HepG2 (cell line): ENCODE results near the gene ZNF865. TPM values are rescaled to one million over a fixed set of nuclear protein-coding genes. Genes with fewer than 3 reads are reported as not detected.

Experiments used
- CEBPB ChIP-seq: IDR thresholded peaks from 2 replicates; pipeline ENCODE4 v1.6.1; 2011; ENCODE audit warnings: low read depth, low read length, improper control_type of control experiment, borderline replicate concordance
- EEA1 ChIP-seq: sonication (generic); formaldehyde crosslinking; IDR thresholded peaks from 2 replicates; pipeline ENCODE4 v1.5.1; 2020; ENCODE audit warnings: mild to moderate bottlenecking, missing genetic modification reagents, borderline replicate concordance
- ESRRA ChIP-seq: sonication (generic); formaldehyde crosslinking; IDR thresholded peaks from 2 replicates; pipeline ENCODE4 v1.5.1; 2020; ENCODE audit warnings: mild to moderate bottlenecking, low read depth, missing genetic modification reagents
- HDAC1 ChIP-seq: sonication (generic); formaldehyde crosslinking; IDR thresholded peaks from 2 replicates; pipeline ENCODE4 v1.5.1; 2020; ENCODE audit warnings: mild to moderate bottlenecking, missing genetic modification reagents
- ISL2 ChIP-seq: sonication (generic); formaldehyde crosslinking; IDR thresholded peaks from 2 replicates; pipeline ENCODE4 v1.5.0; 2020; ENCODE audit warnings: missing genetic modification reagents
- KDM3A ChIP-seq: IDR thresholded peaks from 2 replicates; pipeline ENCODE4 v1.6.1; 2018; ENCODE audit warnings: low read depth, missing compliant biosample characterization
- MXD4 ChIP-seq: IDR thresholded peaks from 2 replicates; pipeline ENCODE4 v1.6.1; 2016; ENCODE audit warnings: mild to moderate bottlenecking, missing biosample characterization, missing genetic modification reagents
- NCOA2 ChIP-seq: sonication (generic); formaldehyde crosslinking; IDR thresholded peaks from 2 replicates; pipeline ENCODE4 v1.8.0; 2022; ENCODE audit warnings: inconsistent platforms
- PITX1 ChIP-seq: sonication (generic); formaldehyde crosslinking; IDR thresholded peaks from 2 replicates; pipeline ENCODE4 v1.5.1; 2020; ENCODE audit warnings: mild to moderate bottlenecking, missing genetic modification reagents
- PRPF4 ChIP-seq: fragments of 200-400 bp; formaldehyde crosslinking; IDR thresholded peaks from 2 replicates; pipeline ENCODE4 v1.6.1; 2016; ENCODE audit warnings: low read length, low read depth; ENCODE audit not compliant: poor library complexity, severe bottlenecking
- ZNF619 ChIP-seq: sonication (generic); formaldehyde crosslinking; IDR thresholded peaks from 2 replicates; pipeline ENCODE4 v1.4.0; 2020; ENCODE audit warnings: mild to moderate bottlenecking, missing genetic modification reagents
- ZNF639 ChIP-seq: conservative IDR thresholded peaks from 2 replicates; pipeline ENCODE4 v1.6.1; 2018; ENCODE audit warnings: missing genetic modification reagents
- ZNF646 ChIP-seq: sonication (generic); formaldehyde crosslinking; IDR thresholded peaks from 2 replicates; pipeline ENCODE4 v1.9.0; 2021; ENCODE audit warnings: mild to moderate bottlenecking, missing genetic modification reagents
- ZNF850 ChIP-seq: sonication (generic); formaldehyde crosslinking; conservative IDR thresholded peaks from 2 replicates; pipeline ENCODE4 v1.9.0; 2021; ENCODE audit warnings: mild to moderate bottlenecking, missing genetic modification reagents
- polyA plus RNA-seq, 8 experiments: library from polyadenylated mRNA; depleted of rRNA in 3 of 8; stranded (reverse) in 7 of 8; unstranded in 1 of 8; fragments of >200 nt; fragmentation: Illumina TruSeq in 4 of 8; extraction: Trizol in 4 of 8; gene quantifications; 2 replicates each; pipeline versions ENCODE4 v1.2.1 to v1.2.3, GENCODE V29; 2011 to 2016; ENCODE audit warnings: low read depth in 4 of 8, missing spikeins in 1 of 8, mixed read lengths in 1 of 8; ENCODE audit not compliant: insufficient read depth in 1 of 8
- total RNA-seq, 5 experiments: library from RNA; depleted of rRNA; stranded (reverse); fragments of >200 nt; fragmentation: Illumina TruSeq; extraction: Trizol; gene quantifications; 2 replicates each; pipeline ENCODE4 v1.2.3, GENCODE V29; 2016; ENCODE audit warnings: low read depth in 1 of 5
- TF ChIP-seq, protein P1 (sequence below): IDR thresholded peaks from 2 replicates; pipeline ENCODE4 v1.6.1; 2016; ENCODE audit warnings: missing compliant biosample characterization, missing genetic modification reagents, borderline replicate concordance
- TF ChIP-seq, protein P2 (sequence below): sonication (generic); formaldehyde crosslinking; IDR thresholded peaks from 2 replicates; pipeline ENCODE4 v1.5.1; 2020; ENCODE audit warnings: missing genetic modification reagents, mild to moderate bottlenecking, borderline replicate concordance

ZNF865 gene
- total and polyA plus RNA-seq, 2 of the 13 experiments (the other 11 are each of a cell fraction or from before 2014, with no cell fraction given): 0.93 to 1.0 TPM

DNA sequence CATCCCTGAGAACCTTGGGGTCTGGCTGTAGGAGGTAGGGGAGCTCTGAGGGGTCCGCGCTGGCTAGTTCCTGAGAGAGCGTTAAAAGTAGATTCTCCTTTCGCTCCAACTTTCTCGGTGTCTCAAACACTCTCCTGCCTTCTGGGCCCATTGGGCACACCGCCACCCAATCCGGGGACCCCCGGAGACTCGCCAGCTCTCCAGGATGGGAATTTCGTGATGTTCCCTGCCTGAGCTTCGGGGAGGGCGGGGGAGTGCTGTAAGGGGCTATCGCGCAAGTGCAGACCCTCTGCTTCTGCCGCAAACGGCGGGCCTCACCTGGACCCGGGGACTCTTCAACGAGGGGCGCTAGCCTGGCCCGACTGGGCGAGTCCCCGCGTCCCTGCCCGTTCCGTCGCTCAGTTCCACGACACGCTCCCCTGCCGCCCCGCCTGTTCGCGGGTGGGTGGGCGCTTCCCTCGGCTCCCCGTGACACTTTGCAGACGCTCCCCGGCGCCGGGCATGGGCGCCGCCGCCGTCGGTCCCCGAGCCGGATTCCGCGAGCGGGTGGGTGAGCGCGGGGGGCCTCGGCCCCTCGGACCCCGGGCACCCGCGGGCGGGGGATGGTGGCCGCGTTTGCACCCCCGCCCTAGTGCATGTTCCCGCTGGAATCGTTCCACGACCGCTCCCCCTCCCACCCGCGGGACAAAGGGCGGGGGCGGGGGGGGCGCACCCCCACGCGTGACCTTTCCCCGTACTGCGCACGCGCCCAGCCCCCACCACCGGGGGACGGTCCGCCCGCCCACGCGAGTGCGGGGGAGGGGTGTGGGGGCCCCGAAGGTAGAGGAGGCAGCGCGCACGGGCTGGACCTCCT is 42.5 kb downstream of the ZNF865 start, which contains the start of gene CCDC106 (continued):
- TF ChIP-seq, protein P1, sequence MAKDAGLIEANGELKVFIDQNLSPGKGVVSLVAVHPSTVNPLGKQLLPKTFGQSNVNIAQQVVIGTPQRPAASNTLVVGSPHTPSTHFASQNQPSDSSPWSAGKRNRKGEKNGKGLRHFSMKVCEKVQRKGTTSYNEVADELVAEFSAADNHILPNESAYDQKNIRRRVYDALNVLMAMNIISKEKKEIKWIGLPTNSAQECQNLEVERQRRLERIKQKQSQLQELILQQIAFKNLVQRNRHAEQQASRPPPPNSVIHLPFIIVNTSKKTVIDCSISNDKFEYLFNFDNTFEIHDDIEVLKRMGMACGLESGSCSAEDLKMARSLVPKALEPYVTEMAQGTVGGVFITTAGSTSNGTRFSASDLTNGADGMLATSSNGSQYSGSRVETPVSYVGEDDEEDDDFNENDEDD (CRISPR knock-in tag): 0 out of 2 replicates have a peak, but pooled peaks have one; percentile 34
- 0 out of 2 replicates have a peak, but pooled peaks have one; percentile 50 for TF ChIP-seq ZNF619
- TF ChIP-seq HDAC1 (CRISPR knock-in tag): peak; percentile 72
- TF ChIP-seq PITX1 (CRISPR knock-in tag): no peak
- TF ChIP-seq EEA1 (CRISPR knock-in tag): peak; percentile 75; the same call in 1 of the 2 replicates
- TF ChIP-seq PRPF4: no peak
- peak; percentile 49; the same call in 1 of the 2 replicates for TF ChIP-seq MXD4 (CRISPR knock-in tag)
- TF ChIP-seq, protein P2, sequence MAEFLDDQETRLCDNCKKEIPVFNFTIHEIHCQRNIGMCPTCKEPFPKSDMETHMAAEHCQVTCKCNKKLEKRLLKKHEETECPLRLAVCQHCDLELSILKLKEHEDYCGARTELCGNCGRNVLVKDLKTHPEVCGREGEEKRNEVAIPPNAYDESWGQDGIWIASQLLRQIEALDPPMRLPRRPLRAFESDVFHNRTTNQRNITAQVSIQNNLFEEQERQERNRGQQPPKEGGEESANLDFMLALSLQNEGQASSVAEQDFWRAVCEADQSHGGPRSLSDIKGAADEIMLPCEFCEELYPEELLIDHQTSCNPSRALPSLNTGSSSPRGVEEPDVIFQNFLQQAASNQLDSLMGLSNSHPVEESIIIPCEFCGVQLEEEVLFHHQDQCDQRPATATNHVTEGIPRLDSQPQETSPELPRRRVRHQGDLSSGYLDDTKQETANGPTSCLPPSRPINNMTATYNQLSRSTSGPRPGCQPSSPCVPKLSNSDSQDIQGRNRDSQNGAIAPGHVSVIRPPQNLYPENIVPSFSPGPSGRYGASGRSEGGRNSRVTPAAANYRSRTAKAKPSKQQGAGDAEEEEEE (CRISPR knock-in tag): 0 out of 2 replicates have a peak, but pooled peaks have one; percentile 69
- 0 out of 2 replicates have a peak, but pooled peaks have one; percentile 29 for TF ChIP-seq ISL2 (CRISPR knock-in tag)
- TF ChIP-seq ESRRA (CRISPR knock-in tag): 0 out of 2 replicates have a peak, but pooled peaks have one; percentile 59
- no peak for TF ChIP-seq ZNF850 (CRISPR knock-in tag)
- no peak for TF ChIP-seq ZNF646 (CRISPR knock-in tag)
- no peak for TF ChIP-seq CEBPB
- TF ChIP-seq ZNF639: 0 out of 2 replicates have a peak, but pooled peaks have one; percentile 32
- 0 out of 2 replicates have a peak, but pooled peaks have one; percentile 58 for TF ChIP-seq KDM3A (CRISPR knock-in tag)
- no peak for TF ChIP-seq NCOA2 (CRISPR knock-in tag)
